ENCODE data around the gene RASSF8.

DNA sequence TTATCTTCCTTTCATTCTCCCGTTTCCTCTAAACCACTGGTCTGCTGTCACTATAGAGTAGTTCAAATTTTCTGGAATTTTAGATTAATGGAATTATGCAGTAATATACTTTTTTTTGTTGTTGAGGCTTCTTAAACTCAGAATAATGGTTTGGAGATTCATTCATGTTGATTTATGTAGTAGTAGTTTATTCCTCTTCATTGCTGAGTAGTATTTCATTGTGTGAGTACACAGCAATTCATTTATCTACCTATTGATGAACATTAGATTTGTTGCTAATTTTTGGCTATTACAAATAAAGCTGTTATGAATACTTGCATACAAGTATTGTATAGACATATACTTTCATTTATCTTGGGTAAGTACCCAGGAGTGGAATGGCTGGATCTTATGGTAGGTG lies 7.2 kb downstream of the RASSF8 start:
- TF ChIP-seq POLR2A (IDR thresholded peaks at IDR 0.05) (no peak), POLR2AphosphoS5 (IDR thresholded peaks at IDR 0.05) (no peak)
- TF ChIP-seq, protein P1, sequence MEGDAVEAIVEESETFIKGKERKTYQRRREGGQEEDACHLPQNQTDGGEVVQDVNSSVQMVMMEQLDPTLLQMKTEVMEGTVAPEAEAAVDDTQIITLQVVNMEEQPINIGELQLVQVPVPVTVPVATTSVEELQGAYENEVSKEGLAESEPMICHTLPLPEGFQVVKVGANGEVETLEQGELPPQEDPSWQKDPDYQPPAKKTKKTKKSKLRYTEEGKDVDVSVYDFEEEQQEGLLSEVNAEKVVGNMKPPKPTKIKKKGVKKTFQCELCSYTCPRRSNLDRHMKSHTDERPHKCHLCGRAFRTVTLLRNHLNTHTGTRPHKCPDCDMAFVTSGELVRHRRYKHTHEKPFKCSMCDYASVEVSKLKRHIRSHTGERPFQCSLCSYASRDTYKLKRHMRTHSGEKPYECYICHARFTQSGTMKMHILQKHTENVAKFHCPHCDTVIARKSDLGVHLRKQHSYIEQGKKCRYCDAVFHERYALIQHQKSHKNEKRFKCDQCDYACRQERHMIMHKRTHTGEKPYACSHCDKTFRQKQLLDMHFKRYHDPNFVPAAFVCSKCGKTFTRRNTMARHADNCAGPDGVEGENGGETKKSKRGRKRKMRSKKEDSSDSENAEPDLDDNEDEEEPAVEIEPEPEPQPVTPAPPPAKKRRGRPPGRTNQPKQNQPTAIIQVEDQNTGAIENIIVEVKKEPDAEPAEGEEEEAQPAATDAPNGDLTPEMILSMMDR (IDR thresholded peaks at IDR 0.05), result no peak
